Cardiac ventricle fibroblast (primary cell): ENCODE measurements around the gene LMO7. TPM values are rescaled to one million over a fixed set of nuclear protein-coding genes. Genes with fewer than 3 reads are reported as not detected.

Source experiments
- total RNA-seq: library from RNA; depleted of rRNA; stranded (reverse); fragments of >200 nt; gene quantifications from 2 replicates; pipeline ENCODE4 v1.2.3, GENCODE V29; 2015

Gene LMO7
- total RNA-seq: 21.9 and 24.5 TPM in 2 replicates

DNA sequence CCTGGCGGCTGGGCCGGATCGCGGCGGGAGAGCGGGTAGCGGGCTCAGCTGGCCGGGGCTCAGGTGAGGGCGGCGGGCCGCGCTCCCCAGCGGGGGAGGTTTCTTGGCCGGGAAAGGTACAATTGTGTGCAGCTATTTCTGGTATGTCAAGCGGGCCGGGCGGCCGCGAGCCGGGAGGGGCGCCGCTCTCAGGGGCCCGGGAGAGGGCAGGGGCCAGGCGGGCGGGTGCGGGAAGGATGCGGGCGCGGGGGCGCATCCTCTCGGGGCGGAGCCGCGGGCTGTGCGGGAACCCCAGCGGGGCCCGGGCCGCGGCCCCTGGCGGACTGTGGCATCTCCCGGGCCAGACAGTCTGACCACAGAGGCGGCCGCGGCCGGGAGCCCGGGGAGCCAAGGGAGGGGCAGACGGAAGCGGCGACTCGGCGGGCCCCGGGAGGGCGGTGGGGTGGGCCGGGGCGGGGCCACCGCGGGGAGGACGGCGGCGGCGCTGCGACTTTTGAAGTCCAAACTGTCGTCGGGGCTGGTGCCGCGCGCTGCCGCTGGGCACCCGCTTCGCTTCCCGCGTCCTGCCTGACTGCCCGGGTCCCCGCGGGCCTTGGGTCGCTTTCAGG is at the start of gene LMO7:
TSS of gene LMO7 (plus strand) at position 503 of the 608 bp plus-strand sequence. CDS start 328 bp downstream, outside the sequence.

Other genes starting within 250 kb of the LMO7 start
- gene TBC1D4, start 154.2 kb upstream of the LMO7 start, total RNA-seq: 14.9 and 21.1 TPM in 2 replicates
- gene COMMD6, start 98.5 kb upstream of the LMO7 start, total RNA-seq: 52.4 and 62.4 TPM in 2 replicates
- gene UCHL3, start 86.5 kb upstream of the LMO7 start, total RNA-seq: 19.3 and 29.0 TPM in 2 replicates